HepG2 (cell line): ENCODE measurements around the gene BIRC6. TPM values are rescaled to one million over a fixed set of nuclear protein-coding genes. Genes with fewer than 3 reads are reported as not detected.

ENCODE experiments used
- AKNA ChIP-seq: sonication (generic); formaldehyde crosslinking; IDR thresholded peaks from 2 replicates; pipeline ENCODE4 v1.4.0; 2020; ENCODE audit warnings: missing genetic modification reagents, borderline replicate concordance
- FOXP4 ChIP-seq: sonication (generic); formaldehyde crosslinking; IDR thresholded peaks from 2 replicates; pipeline ENCODE4 v1.4.0; 2020; ENCODE audit warnings: missing genetic modification reagents
- MIER2 ChIP-seq: IDR thresholded peaks from 2 replicates; pipeline ENCODE4 v1.6.1; 2016; ENCODE audit warnings: missing biosample characterization, missing genetic modification reagents
- MLXIP ChIP-seq: sonication (generic); formaldehyde crosslinking; IDR thresholded peaks from 2 replicates; pipeline ENCODE4 v1.9.0; 2021; ENCODE audit warnings: missing genetic modification reagents, borderline replicate concordance
- NR3C1 ChIP-seq: sonication (generic); formaldehyde crosslinking; IDR thresholded peaks from 2 replicates; pipeline ENCODE4 v1.4.0; 2020; ENCODE audit warnings: missing genetic modification reagents
- PATZ1 ChIP-seq: sonication (generic); formaldehyde crosslinking; IDR thresholded peaks from 2 replicates; pipeline ENCODE4 v1.4.0; 2020; ENCODE audit warnings: missing genetic modification reagents
- STAG1 ChIP-seq: sonication (generic); formaldehyde crosslinking; IDR thresholded peaks from 2 replicates; pipeline ENCODE4 v1.4.0; 2020; ENCODE audit warnings: missing genetic modification reagents
- ZNF30 ChIP-seq: sonication (generic); formaldehyde crosslinking; IDR thresholded peaks from 2 replicates; pipeline ENCODE4 v1.5.0; 2020; ENCODE audit warnings: mild to moderate bottlenecking, missing genetic modification reagents
- ZNF709 ChIP-seq: sonication (generic); formaldehyde crosslinking; IDR thresholded peaks from 2 replicates; pipeline ENCODE4 v1.5.0; 2020; ENCODE audit warnings: mild to moderate bottlenecking, missing genetic modification reagents
- polyA plus RNA-seq, 8 experiments: library from polyadenylated mRNA; depleted of rRNA in 3 of 8; stranded (reverse) in 7 of 8; unstranded in 1 of 8; fragments of >200 nt; fragmentation: Illumina TruSeq in 4 of 8; extraction: Trizol in 4 of 8; gene quantifications; 2 replicates each; pipeline versions ENCODE4 v1.2.1 to v1.2.3, GENCODE V29; 2011 to 2016; ENCODE audit warnings: low read depth in 4 of 8, missing spikeins in 1 of 8, mixed read lengths in 1 of 8; ENCODE audit not compliant: insufficient read depth in 1 of 8
- total RNA-seq, 5 experiments: library from RNA; depleted of rRNA; stranded (reverse); fragments of >200 nt; fragmentation: Illumina TruSeq; extraction: Trizol; gene quantifications; 2 replicates each; pipeline ENCODE4 v1.2.3, GENCODE V29; 2016; ENCODE audit warnings: low read depth in 1 of 5

BIRC6 gene
- total and polyA plus RNA-seq, 2 of the 13 experiments (the other 11 are each of a cell fraction or from before 2014, with no cell fraction given) = 65.6 to 120 TPM

- TF ChIP-seq ZNF709 = peak; percentile 27
- 0 out of 2 replicates have a peak, but pooled peaks have one; percentile 67 for TF ChIP-seq NR3C1 (CRISPR knock-in tag)
- TF ChIP-seq PATZ1 = no peak
- TF ChIP-seq MLXIP (CRISPR knock-in tag) = peak; percentile 35; the same call in 1 of the 2 replicates
- peak; percentile 9; the same call in 1 of the 2 replicates for TF ChIP-seq MIER2
- no peak for TF ChIP-seq FOXP4 (CRISPR knock-in tag)
- peak; percentile 15; the same call in 1 of the 2 replicates for TF ChIP-seq AKNA (CRISPR knock-in tag)
- no peak for TF ChIP-seq STAG1 (CRISPR knock-in tag)
- peak; percentile 97 for TF ChIP-seq ZNF30 (CRISPR knock-in tag)
- TF ChIP-seq, all 625 proteins: peak for 180
Measured at GRCh38 chr2:32357318-32358110, 691 bp downstream of the BIRC6 start (continued).
